HuH-7 (cell line): Measurements from ENCODE around the gene RNU5B-1.
"Not testable (repeated sequence)": the region's sequence is repeated elsewhere in the genome, so short reads cannot be mapped to it uniquely, and the experiment has no call there.

ENCODE experiments used
- DNase-seq: peaks from one replicate; pipeline ENCODE4 v3.0.0; 2011; ENCODE audit warnings: low spot score

RNU5B-1 gene

GRCh38 chr15:65343374-65343981, 39.0 kb downstream of the RNU5B-1 start:
- DNase-seq = no peak

- no peak for DNase-seq
Observed at GRCh38 chr15:65344214-65344913, 39.9 kb downstream of the RNU5B-1 start.

GRCh38 chr15:65344914-65345275, 40.4 kb downstream of the RNU5B-1 start:
- no peak for DNase-seq

DNA sequence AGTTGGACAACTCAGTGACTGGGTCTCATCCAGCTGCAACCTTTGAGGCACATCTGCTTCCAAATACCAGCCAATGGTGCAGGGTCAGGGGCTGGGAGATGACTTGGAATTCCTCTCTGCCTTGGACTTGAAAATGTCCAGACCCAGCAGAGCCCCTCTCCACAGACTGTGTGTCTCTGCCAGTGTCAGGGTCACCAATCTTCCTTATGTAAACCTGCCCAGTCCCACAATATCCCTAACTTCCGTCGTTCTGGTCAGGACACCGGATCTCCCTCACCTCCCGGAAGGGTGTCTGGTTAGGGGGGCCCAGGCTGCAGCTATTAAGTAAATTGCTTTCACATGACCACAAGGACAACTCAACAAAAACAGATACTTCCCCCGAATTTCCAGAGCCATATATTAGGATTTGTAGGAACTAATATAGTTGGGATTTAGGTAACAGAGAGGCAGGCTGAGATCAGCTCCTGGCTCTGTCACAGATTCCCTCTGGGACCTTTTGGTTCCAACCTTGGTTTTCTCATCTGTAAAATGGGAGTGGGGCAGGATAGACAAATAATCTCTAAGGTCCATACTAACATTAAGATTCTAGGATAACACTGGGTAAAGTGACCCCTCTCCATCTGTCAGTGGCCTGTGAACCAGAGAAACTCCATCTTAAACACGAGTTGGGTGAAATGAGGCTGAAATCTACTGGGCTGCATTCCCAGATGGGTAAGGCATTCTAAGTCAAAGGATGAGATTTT, 42.5 kb downstream of the RNU5B-1 start:
- DNase-seq = no peak

DNA sequence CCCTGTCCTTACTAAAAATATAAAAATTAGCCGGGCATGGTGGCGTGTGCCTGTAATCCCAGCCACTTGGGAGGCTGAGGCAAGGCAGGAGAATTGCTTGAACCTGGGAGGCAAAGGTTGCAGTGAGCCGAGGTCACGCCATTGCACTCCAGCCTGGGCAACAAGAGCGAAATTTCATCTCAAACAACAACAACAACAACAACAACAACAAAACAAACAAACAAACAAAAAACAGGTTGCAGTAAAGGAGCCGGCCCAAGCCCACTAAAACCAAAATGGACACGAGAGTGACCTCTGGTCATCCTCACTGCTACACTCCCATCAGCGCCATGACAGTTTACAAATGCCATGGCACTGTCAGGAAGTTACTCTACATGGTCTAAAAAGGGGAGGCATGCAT, 43.3 kb downstream of the RNU5B-1 start:
- not testable (repeated sequence) for DNase-seq

- DNase-seq = no peak
Observed at GRCh38 chr15:65349338-65349737, 44.9 kb downstream of the RNU5B-1 start.

GRCh38 chr15:65351972-65352371, 47.5 kb downstream of the RNU5B-1 start:
- not testable (repeated sequence) for DNase-seq
